Activated T-cell treated with anti-CD3 and anti-CD28 coated beads, Interleukin-2, amount 50 U/mL, for 48 hours (primary cell): ENCODE results near the gene LAMP5.

Experiments used
- DNase-seq, 2 experiments: peaks; one replicate each; pipeline ENCODE4 v3.0.0-alpha.2; 2020

LAMP5 gene

DNA sequence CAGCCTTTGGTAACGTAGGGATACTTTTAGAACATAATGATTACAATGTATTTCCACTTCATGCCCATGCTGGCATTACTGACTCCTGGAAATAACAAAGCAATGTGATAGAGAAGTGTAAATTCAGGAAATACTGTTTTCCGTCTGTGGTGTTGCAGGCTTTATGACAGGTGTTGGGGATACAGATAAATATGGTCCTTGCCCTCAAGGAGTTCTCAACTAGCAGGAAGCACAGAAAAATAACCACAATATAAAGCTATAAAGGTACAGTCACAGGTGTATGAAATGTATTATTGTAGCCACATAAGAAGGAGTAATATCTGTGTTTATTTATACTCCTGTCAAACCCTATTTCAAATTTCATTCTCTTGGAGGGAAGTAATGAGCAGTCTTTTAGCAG lies 12.9 kb upstream of the LAMP5 start:
- DNase-seq: no peak

DNA sequence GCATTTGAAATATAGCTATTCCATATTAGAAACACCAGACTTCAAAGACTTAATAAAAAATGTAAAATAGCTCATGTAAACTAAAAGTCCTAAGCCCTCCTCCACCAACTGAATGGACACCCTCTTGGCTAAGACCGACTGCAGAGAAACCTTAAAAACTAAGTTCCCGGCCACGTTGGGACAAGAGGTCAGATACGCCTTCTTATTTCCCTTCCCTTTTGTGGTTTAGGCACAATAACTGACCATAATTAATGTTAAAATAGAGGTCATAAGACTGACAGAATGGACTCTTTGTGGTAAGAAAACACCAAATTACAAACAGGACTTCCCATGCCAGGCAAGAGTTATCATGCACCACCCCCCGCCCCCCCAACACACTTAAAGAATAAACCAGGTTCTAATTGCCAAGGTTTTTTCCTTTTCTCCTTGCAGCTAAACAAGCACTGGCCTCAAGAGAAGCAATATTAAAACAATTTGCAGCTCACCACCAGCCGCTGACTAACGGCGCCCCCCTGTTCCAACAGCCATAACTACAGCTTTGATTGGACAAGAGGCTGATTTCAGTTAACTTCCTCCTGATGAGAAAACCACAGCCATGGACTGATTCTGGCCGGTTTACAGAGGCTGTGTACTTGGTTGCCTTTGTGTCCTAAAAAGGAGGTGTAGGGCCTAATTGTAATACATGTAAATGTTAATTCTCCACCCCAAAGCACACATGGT lies 10.7 kb upstream of the LAMP5 start:
- DNase-seq: no peak

DNA sequence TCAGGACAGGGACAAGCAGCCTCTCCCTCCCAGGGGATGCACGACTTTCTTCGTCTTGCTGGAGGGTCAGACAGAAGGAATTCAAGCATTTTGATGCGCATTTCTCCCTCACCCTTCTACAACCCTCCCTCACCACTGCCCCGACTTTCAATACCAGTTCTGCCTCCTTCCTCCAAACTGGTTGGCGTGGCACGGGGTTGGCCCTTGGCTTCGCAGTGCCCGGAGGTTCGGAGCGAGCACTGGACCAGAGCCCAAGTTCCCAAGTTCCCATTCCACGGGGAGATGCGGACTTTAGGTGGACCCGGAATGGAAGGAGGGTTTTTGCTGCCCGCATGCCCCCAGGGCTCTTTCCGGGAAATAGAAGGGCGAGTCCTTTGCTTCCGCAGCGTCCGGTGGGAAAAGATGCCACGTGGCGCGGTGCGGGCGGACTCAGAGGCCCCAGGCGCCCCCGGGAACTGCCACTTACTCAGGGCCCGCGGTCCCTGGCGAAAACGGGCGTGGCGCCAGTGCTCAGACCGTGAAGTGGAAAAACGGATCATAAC lies 8.0 kb upstream of the LAMP5 start:
- DNase-seq: no peak

DNA sequence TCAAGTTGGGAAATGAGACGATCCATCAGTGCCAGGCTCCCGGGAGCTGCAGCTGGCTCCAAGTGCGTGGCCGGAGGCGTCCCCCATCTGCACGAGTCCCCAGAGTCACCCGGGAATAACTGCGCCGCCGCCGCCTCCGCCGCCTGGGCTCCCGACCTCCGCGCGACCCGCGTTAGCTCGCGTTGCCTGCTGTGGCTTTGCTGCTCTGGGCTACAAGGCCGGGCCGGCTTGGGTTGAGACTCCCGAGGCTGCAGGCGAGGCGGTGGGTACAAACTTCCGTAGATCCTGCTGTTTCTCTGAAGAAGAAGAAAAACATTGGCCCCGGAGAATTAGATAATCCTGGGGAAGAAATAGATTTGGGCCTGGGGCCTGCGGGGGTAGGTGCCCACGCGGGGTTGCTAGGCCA lies 7.4 kb upstream of the LAMP5 start:
- no peak for DNase-seq

DNA sequence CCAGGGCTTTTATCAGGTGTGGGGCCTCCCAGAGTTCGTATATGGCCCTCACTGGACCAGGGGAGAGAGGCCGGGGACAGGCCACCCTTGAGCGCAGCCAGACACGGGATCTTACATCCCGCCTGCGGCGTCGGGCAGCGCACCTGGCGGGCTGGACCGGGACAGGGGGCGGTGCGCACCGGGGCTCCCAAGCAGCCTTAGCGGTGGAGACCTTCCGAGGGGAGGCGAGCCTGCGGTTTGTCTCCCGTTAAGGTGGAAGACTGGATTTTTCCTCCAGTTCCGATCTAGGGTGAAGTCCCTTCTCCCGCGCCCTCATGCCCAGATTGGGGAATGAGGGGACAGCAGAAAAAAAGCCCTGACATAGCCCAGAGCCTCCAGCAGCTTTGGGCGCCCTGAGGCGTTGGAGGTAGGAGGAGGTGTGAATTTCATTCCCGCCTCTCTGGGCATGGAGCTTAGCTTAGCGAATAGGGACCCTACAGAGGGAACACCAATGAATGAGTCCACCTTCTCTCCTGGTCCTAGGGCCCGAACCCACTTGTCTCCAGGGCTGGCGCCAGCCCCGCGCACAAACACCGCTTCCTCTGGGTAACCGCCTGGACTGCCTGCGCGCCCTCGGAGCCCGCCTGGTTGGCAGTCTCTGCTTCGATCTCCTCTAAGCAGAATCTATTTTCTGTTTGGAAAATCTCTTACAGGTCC lies 6.7 kb upstream of the LAMP5 start:
- DNase-seq: no peak

DNA sequence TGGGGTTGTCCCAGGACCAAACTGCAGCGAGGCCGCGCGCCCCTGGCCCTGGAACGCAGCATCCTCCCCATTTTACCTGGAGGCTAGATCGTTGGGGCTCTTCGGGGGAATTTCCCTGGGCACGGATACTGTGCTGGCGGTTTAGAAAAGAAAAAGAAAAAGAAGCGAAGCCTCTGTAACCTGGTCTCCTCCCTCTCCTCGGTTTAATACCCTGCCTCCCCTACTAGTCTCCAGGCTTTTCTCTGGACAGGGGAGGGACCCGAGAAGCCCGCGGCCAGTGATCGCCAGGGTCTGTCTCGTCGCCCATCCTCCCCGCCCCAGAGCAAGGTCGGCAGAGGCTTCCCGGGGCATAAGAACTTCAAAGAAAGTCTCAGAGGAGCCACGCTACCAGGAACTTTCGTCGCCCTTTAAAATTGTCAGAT lies 6.1 kb upstream of the LAMP5 start:
- DNase-seq: no peak

DNA sequence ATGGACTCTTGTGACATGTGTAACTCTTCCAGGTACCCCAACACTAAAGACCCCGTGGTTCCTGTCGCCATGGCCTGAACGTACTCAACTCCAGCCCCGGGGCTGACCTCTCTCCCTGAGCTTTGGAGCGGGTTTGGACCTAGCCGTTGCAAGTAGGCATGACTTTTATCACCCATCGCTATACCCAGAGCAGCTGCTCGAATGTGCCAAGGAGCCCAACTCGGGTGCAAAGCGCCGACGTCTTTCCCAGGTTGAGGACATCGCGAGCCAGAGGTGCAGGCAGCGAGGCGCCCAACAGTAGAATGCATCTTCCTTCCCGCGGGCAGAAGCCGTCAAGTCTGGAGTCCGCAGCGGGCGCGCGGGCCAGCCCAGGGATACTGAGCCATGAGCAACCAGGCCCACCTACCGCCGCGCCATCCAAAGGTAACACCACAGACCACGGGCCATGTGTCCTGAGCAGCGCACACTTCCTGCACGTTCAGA lies 5.7 kb upstream of the LAMP5 start:
- DNase-seq: no peak

DNA sequence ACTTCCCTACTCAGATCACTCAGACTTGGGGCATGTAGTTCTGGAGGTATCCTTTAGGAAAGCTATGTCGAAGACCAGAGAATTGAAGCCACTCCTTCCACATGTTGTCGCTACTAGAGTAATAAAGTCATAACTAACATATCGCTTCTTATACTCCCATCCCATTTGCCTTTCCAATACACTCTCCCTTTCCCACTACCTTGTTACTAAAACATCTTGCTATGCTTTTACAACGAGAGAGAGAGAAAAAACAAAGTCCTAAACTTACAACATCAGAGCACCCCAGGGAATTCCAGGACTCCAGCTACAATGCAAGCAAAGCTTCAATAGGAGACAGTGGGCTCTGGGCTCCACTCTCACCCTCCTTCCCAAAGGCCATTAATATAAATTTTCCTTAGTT lies 5.1 kb upstream of the LAMP5 start:
- no peak for DNase-seq

DNA sequence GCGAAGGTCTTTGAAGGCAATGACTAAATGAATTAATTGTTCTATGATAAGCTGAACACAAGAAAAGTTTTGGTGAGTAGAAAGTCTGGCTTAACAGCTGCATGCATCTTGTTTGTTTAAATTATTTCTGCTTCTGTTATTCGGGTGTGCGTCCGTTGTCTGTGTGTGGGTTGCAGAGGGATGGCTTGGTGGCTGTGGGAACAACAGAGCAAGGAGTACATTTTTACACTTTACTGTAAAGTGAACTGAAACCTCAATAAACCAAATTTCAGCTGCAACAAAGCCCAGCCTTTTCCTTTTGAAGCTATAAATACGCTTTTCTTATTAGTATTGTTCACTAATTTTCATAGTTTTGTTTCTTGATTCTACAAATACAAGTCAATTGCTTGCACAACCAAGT lies 3.5 kb upstream of the LAMP5 start:
- DNase-seq: no peak

DNA sequence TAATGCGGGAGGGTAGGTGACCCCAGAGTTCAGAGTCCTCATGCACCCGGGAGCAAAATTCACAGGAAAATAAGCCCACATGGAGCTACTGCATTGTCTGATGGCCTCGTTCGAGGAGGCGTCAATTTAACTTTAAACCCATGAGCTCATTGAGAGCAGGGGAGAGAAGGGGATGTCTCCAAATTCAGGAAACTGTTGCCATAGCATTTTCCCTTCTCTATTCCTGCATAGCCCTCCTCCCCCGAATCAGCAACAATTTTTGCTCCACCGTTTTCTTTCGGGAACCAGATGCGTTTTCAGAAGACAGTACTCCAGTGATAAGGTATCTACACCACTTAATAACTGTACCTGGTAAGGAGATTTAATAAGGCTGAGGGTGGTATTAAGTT lies 324 bp upstream of the LAMP5 start:
- no peak for DNase-seq

DNA sequence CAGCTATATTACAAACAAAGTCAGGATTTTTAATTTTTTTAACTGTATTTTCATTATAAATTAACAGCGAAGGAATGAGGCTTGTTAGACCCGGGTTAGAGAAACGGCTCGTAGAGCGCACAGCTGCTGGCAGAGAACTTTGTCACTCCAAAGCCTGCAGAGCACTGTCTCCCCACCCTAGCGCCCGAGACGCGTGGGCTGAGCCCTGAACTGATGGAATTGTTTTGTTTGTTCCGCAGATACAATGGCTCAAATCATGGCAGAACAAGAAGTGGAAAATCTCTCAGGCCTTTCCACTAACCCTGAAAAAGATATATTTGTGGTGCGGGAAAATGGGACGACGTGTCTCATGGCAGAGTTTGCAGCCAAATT lies 810 bp downstream of the LAMP5 start:
- DNase-seq: no peak

DNA sequence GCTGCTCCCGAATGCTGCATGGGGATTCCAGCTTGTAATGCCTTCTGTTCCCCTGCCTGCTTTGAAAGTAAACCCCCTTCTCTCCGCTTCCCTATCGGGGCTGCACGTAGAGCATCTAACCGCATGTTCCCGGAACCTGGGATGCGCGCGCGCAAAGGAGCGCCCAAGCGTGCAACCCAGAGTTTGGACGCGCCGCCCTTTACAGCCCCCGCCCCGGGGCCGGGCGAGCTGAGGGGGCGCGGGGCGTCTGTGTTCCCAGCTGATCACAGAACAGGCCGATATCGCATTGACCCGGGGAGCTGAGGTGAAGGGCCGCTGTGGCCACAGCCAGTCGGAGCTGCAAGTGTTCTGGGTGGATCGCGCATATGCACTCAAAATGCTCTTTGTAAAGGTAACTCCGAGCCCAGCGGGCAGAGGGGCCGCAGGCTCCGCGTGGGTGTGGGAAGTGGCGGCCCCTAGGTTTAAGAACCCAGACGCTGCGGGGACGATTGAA lies 1.4 kb downstream of the LAMP5 start:
- no peak for DNase-seq

DNA sequence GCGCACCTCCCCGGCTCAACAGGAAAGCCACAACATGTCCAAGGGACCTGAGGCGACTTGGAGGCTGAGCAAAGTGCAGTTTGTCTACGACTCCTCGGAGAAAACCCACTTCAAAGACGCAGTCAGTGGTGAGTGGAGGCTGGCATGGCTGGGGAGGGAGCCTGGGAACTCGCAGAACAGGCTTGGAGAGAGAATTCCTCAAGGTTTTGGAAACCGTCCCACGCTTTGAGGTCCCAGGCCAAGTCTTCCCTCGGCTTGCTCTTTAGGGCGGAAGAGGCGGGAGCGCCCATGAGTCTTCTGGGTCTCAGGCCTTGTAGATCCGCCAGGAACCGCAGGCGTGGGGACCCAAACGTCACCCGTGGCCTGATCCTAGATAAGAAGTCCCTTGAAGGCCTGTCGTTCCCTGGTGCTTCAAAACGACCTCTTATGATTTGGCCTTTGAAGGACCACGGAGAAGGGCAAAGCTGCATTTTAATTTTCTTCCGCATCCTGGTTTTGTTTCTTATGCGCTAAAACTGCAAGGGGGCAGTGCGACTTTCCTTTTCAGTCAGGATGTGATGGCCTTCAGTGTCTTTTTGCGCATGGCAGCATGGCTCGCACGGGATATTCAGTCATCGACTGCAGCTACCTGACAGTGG lies 2.0 kb downstream of the LAMP5 start:
- DNase-seq: no peak

DNA sequence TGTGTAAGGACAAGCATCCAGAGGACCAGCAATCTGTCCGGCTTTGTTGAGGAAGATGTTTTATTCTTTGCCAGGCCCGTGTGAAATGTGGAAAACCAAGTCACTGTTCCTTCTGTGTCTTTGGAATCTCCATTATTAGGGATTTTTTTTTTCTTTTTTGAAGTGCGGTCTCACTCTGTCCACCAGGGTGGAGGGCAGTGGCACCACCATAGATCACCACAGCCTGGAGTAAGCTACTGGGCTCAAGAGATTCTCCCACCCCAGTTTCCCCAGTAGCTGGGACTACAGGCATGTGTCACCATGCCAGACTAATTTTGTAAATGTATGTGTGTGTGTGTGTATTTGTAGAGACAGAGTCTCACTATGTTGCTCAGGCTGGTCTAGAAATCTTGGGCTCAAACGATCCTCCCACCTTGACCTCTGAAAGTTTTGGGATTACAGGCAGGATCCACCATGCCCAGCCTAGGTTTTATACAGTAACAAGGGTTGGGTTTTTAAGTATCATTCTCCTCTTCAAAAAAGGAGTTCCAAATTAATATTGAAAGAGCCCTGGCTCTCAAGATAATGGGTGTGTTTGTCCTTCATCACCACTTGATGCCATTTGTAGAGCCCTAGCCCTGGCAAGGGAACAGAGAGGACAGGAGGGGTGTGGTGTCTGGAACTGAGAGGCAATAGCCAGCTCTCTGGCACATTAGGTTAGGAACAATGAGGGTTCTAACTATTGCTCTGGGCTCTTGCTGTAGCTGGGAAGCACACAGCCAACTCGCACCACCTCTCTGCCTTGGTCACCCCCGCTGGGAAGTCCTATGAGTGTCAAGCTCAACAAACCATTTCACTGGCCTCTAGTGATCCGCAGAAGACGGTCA lies 3.1 kb downstream of the LAMP5 start:
- no peak for DNase-seq

DNA sequence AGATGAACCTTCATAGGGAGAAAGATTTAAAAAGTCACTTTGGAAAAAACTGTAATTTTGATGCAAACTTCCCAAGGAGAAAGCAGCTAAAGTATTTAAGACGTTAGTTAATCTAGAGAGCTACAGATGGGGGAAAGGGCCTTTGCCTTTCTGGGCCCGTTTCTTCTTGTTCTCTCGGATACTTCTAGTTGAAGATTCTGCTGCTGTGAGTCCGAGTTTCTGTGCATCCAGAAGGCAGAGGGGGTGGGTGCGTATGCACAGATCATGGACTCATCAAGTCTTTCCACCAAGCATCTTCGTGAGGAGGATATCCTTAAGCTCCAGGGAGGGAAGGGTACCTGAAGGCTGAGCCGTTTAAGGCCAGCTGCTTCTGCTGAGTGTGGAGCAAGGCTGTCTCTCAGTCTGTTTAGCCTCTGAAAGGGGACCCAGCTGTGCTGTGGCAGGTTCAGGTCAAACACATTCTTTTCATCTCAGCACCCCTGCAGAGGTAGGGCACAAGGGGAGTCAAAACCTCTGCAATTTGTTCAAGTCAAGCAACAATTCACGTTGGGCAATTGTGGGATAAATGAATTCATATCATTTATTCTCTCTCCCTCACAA lies 4.3 kb downstream of the LAMP5 start:
- DNase-seq: no peak

DNA sequence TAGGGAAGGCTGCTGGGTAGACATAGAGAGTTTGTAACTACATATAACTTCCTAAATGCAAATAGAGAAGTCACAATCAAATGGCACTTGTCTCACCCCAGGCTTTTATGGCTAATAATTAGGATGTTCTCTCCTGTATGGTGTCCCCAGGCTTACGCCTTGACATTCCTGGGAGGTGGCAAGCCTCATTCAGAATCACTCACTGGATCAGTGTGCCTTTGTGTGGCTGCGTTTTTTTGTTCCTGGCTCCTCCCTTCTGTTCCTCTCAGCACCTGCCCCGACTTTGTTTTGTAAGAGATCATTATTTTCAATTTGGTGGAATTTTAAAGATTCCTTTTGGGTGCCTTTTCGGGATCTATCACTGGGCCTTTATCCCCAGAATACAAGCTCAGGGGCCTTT lies 5.7 kb downstream of the LAMP5 start:
- DNase-seq: no peak

DNA sequence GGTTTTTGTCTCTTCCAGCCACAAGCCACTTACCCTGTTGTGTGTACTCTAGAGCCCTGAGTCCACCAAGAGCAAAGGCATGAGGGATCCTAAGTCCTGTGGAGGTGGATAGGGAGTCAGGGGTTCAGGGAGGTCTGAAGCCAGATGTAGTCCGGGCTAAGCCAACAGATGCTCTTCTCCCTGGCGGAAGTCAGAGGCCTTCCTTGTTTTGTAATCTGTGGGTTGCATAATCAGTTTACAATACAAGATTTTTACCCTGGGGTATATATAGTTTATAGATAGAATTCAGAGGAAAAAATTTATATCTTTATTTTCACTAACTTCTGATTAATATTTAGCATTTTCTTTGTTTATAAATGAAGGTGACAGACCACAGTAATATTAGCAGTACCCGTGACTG lies 9.2 kb downstream of the LAMP5 start:
- DNase-seq: no peak

DNA sequence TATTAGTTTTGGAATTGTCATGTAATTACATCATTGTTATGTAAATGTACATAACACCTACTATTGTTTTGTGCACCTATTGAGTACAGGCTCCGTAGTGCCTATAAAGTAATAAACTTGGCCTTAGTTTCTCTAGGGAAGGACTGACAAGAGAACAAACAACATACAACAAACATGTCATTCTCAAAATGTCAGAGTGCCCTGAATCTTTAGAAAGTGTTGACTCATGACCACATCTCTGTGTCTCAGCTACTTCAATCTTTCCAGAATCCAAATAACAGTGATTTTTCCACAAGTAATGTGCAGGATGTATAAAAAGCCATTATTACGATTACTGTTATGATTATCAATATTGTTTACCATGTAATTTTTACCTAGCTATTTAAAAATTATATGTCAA lies 17.2 kb downstream of the LAMP5 start:
- DNase-seq: no peak

DNA sequence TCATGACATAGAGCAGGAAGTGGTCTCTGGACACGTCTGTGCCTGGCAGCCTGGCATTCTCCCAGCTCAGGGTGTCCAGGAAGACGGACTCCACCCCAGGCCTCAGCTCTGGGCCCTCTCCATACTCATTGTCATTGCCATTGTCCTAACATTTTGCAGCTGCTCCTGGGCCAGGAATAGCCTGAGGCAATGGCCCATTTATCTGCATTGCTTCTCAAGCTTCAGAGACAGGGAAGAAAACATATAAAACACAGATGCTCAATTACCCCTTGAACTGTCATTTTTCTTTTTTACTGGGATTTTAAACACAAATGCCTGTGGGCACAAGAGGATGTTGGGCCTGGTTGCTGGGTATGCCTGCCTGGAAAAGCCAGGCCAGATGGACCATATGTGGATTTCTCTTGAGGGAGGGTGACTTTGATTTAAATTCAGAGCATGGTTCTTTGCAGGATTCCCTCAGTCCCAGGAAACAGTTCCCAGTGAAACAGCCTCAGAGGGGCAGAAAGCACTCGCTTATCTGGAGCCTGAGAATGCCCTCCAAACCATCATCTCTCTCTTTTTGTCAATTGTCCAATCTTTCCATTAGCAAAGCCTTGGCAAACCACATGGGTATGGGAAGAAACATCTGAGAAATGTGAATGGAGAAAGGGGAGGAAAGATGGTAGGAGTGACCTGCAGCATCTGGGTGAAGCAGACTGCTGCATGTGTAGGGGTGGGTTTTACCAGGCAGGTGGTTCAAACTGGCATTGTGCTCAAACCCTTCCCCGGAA lies 17.9 kb downstream of the LAMP5 start:
- no peak for DNase-seq

DNA sequence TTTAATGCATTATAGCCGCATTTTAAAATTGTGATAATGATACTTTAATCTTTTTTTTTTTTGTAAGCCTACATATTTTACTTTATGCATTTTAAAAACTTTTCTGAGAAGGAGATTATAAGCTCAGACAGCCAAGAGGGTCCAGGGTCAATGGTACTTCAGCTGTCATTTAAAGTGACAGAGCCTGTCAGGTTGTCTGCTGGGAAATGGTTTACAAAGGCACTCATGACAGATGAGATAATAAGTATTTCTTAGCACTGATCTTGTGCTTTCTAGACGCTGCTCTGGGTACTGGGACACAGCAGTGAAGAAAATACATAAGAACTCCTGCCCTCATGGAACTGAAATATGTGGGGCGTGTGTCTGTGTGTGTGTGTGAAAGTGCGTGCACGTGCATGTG lies 19.6 kb downstream of the LAMP5 start:
- no peak for DNase-seq

DNA sequence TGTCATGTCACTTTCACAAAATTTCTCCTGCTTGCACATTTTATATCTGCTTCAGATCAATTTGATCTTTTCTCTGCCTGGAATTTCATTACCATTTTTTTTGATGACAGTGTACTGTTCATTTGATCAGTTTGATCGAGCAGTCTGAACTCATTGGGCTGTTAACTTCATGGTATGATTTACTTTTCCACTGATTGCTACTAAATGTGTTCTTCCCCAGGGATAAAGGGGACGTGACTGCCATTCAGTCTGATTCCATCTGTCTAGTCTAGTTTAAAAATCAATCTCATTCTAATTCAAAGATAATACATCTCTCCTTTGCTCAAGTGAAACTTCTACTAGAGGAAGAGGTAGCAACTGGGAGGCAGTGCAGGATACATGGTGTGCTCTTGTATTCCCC lies 21.1 kb downstream of the LAMP5 start:
- DNase-seq: no peak

DNA sequence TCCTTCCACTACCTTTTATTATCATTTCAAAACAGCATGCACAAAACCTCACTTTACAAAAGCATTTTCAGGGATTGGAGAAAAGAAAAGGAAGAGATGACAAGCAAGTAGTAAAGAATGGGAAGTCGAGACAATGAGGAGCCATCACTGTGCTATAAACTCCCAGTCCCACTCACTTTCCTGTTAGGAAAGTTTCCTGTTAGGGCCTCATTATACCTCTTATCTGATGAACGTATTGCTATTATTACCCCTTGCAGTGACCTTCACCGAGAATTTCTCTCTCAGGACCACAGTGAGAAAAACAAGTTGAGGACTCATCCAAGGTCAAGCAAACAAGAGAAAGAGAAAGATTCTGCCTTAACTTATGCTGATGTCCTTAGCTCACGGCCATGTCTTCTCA lies 28.8 kb downstream of the LAMP5 start:
- DNase-seq: no peak
